ENCODE data around the gene IARS2.

DNA sequence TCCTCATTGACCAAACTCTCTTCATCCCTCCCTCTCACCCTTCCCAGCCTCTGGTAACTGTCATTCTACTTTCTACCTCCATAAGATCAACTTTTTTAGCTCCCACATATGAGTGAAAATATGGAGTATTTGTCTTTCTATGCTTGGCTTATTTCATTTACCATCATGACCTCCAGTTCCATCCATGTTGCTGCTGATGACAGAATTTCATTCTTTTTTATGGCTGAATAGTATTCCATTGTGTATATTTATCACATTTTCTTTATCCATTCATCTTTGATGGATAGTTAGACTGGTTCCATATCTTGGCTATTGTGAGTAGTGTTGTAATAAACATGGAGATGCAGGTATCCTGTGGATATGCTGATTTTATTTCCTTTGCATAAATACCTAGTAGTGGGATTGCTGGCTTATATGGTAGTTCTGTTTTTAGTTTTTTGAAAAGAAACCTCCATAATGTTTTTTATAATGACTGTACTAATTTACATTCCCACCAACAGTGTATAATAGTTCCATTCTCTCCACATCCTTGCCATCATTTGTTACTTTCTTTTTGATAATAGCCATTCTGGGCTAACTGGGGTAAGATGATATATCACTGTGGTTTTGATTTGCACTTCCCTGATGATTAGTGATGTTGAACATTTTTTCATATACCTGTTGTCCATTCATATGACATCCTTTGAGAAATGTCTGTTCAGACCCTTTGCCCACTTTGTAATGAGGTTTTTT is 35.7 kb downstream of the IARS2 start:
- TF ChIP-seq, protein P1, sequence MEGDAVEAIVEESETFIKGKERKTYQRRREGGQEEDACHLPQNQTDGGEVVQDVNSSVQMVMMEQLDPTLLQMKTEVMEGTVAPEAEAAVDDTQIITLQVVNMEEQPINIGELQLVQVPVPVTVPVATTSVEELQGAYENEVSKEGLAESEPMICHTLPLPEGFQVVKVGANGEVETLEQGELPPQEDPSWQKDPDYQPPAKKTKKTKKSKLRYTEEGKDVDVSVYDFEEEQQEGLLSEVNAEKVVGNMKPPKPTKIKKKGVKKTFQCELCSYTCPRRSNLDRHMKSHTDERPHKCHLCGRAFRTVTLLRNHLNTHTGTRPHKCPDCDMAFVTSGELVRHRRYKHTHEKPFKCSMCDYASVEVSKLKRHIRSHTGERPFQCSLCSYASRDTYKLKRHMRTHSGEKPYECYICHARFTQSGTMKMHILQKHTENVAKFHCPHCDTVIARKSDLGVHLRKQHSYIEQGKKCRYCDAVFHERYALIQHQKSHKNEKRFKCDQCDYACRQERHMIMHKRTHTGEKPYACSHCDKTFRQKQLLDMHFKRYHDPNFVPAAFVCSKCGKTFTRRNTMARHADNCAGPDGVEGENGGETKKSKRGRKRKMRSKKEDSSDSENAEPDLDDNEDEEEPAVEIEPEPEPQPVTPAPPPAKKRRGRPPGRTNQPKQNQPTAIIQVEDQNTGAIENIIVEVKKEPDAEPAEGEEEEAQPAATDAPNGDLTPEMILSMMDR (IDR thresholded peaks at IDR 0.05): no peak
- TF ChIP-seq POLR2A (IDR thresholded peaks at IDR 0.05): no peak
